Activated B cell treated with CpG ODN at 0.5 μM for 24 hours (primary cell): ENCODE measurements around the gene LARP4B. TPM values are rescaled to one million over a fixed set of nuclear protein-coding genes. Genes with fewer than 3 reads are reported as not detected.

Experiments
- ATAC-seq: fragments of 200-7000 bp; cut with Tn5 transposase; one replicate; pipeline ENCODE4 v1.10.0; 2021; ENCODE audit warnings: low read depth, mild to moderate bottlenecking, moderate library complexity
- CTCF ChIA-PET: fragments of 350-600 bp; sonication (Branson Sonifier 250); formaldehyde crosslinking; loops from one replicate; lab custom pipeline; 2021; ENCODE audit warnings: antibody characterized with exemption; lab: Charles Lee
- POLR2A ChIA-PET: fragments of 350-600 bp; sonication (Branson Sonifier 250); formaldehyde crosslinking; loops from one replicate; lab custom pipeline; 2021; ENCODE audit warnings: antibody characterized with exemption; lab: Charles Lee
- DNase-seq: peaks from one replicate; pipeline ENCODE4 v3.0.0; 2022
- H3K27ac Mint-ChIP-seq: one replicate; pipeline ENCODE4 v1.8.0; 2020; ENCODE audit warnings: mixed read lengths
- H3K27me3 Mint-ChIP-seq: one replicate; pipeline ENCODE4 v1.8.0; 2021; ENCODE audit warnings: mixed read lengths
- H3K36me3 Mint-ChIP-seq: one replicate; pipeline ENCODE4 v1.8.0; 2021; ENCODE audit warnings: low read depth, mixed read lengths
- H3K4me1 Mint-ChIP-seq: one replicate; pipeline ENCODE4 v1.8.0; 2021; ENCODE audit warnings: mixed read lengths
- H3K4me3 Mint-ChIP-seq: one replicate; pipeline ENCODE4 v1.8.0; 2020; ENCODE audit warnings: mild to moderate bottlenecking, mixed read lengths
- H3K9me3 Mint-ChIP-seq: one replicate; pipeline ENCODE4 v1.8.0; 2020; ENCODE audit warnings: mixed read lengths
- intact Hi-C: fragments of 100-400 bp; cut with micrococcal nuclease; formaldehyde crosslinking; loops from one replicate; pipeline ENCODE4 v1.15.1; 2024
- total RNA-seq: library from RNA; stranded (reverse); gene quantifications from 2 replicates; pipeline ENCODE4 v1.2.3, GENCODE V29; 2022
- TF ChIP-seq, protein P1 (sequence below): fragments of 200-600 bp; IDR thresholded peaks from one replicate; pipeline ENCODE4 v1.8.0; 2022; ENCODE audit warnings: antibody characterized with exemption, mild to moderate bottlenecking

The LARP4B gene
- total RNA-seq, 1 donor from 2014 or later: 103 TPM

DNA sequence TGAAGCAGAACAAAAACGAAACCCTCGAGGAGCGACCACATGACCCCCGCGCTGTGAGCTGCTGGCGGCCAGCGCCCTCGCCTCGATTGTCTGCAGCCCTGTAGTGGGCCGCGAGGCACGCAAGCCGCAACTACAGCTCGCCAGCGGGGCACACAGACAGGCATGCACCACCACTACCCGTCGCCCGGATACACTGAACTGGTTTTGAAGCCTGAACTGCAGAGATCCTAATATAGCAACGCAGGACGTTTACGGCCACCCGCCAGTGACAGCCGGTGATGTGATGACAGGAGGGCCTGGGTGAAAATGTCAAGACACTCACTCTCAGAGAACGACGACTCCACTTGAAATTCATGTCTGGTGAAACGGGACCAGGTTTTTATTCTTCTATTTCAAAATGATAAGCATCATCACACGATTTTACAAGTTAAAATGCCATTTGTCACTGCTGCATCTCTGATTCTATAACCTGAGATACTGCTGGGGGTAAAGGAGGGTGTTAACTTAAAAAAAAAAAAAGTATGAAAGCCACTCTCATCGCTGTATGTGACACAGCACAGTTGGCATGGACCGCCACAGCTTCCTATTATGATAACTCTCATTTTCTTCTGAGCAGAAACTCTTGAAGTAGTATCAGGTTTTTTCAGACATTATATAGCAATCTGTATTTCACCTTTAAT lies 121.7 kb downstream of the LARP4B start:
- Mint-ChIP-seq H3K9me3 (no peaks in the 10 kb centered on the region), H3K4me1 (peaks cover 2% of the 10 kb centered on the region), H3K4me3 (no peak overlapping the region), H3K27ac (no peak overlapping the region), H3K27me3 (no peaks in the 10 kb centered on the region), H3K36me3 (peaks cover 75% of the 10 kb centered on the region)
- ATAC-seq (no peak), DNase-seq (no peak)
- TF ChIP-seq, protein P1, sequence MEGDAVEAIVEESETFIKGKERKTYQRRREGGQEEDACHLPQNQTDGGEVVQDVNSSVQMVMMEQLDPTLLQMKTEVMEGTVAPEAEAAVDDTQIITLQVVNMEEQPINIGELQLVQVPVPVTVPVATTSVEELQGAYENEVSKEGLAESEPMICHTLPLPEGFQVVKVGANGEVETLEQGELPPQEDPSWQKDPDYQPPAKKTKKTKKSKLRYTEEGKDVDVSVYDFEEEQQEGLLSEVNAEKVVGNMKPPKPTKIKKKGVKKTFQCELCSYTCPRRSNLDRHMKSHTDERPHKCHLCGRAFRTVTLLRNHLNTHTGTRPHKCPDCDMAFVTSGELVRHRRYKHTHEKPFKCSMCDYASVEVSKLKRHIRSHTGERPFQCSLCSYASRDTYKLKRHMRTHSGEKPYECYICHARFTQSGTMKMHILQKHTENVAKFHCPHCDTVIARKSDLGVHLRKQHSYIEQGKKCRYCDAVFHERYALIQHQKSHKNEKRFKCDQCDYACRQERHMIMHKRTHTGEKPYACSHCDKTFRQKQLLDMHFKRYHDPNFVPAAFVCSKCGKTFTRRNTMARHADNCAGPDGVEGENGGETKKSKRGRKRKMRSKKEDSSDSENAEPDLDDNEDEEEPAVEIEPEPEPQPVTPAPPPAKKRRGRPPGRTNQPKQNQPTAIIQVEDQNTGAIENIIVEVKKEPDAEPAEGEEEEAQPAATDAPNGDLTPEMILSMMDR: no peak
- ChIA-PET POLR2A (no interaction called here), CTCF (no interaction called here)
- intact Hi-C loops: loop anchor here (10.0 kb wide), 1 partner anchor 295 kb away; no protein-coding TSS in a partner anchor

DNA sequence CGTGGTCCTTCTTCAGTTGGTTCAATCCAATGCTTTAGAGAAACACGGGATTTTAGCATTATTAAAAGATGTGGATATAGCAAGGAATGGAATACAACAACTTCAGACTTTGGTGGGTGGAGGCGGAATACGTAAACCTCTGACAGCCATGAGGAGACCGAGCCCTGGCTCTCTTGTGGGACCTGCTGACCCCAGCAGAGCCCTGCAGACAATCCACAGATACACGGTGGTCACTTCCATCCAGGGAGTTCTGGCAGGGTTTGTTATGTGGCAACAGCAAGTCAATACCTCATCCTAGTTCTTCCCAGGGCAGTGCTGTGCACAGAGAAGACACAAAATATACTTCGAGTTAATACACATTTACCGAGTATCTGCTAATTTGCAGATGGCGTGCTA lies 123.5 kb downstream of the LARP4B start:
- ATAC-seq: no peak
- TF ChIP-seq, protein P1: no peak
- H3K27ac Mint-ChIP-seq: no peak overlapping the region
- ChIA-PET CTCF (no interaction called here), POLR2A (no interaction called here)
- peaks cover 61% of the 10 kb centered on the region for H3K36me3 Mint-ChIP-seq
- H3K9me3 Mint-ChIP-seq: no peaks in the 10 kb centered on the region
- intact Hi-C loops: no loop called here
- DNase-seq: no peak
- no peak overlapping the region for H3K4me3 Mint-ChIP-seq
- H3K4me1 Mint-ChIP-seq: peaks cover 12% of the 10 kb centered on the region
- no peaks in the 10 kb centered on the region for H3K27me3 Mint-ChIP-seq

DNA sequence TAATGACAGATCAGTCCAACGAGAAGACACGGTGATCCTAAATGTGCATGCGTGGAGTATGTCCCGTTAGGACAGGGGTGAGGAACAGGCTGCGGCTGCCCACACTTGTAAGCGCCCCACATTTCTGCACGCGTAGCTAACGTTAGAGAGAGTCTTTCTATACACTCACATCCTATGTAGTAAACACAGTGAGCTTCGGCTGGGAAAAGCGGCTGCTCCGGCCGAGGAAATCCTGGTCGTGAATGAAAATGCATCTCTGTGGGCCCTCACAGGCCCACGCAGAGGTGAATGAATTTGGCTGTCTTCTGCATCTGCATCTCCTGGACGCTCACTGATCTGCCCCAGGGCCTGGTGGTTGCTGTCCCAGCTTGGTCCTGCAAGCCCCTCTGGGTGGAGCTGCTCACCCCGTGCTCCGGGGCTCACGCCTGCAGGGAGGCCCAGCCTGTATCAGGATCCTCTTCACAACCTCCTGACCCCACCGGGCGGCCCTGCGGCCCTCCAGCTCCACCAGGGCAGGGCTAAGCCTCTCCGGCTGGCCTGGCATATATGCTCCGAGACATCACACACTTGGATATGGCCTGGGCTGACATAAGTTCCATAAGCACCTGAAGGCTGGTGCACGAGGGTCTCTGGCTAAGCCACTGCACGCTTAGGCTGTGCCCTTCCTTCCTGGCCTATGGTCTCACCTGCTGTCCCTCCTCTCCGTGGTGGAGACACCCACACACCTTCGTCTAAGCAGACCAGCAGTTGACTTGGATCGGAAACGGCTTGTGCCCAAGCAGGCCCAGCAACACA lies 124.1 kb downstream of the LARP4B start:
- peaks cover 12% of the 10 kb centered on the region for H3K4me1 Mint-ChIP-seq
- no peak overlapping the region for H3K27ac Mint-ChIP-seq
- ChIA-PET POLR2A (no interaction called here), CTCF (no interaction called here)
- H3K36me3 Mint-ChIP-seq: peaks cover 60% of the 10 kb centered on the region
- intact Hi-C loops: no loop called here
- ATAC-seq: no peak
- H3K4me3 Mint-ChIP-seq: no peak overlapping the region
- DNase-seq: no peak
- no peaks in the 10 kb centered on the region for H3K27me3 Mint-ChIP-seq
- no peaks in the 10 kb centered on the region for H3K9me3 Mint-ChIP-seq
- TF ChIP-seq, protein P1: no peak

DNA sequence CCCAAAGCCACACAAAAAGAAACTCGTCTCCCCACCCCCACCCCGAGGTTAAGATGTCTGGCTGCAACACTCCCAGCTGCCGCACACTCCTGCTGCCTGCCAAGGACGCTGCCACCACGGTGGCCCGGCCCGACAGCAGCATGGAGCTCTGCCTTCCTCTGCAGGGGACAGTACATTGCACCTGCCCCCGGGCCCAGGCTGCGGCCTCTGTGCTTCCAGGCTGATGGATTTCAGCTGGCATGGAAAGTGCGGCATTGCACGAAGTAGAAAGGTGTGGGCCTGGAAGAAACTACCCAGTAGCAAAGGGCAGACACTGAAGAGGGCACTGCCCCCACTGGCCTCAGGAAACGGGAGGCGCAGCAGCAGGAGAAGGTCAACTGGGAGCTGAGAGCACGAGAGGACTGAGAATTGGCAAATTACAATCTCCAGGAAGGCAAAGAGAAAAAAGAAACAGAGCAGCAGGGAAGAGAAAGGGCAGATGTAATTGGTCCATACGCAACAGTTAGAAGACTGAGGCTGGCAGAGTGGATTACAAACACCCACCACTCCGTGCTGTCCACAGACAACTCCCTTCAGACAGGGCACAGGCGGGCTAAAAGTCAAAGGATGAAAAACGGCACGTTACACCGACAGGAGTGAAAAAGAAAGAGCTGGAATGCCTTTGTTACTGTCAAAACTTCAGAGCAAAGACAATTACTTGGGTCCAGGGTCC lies 124.9 kb downstream of the LARP4B start:
- no peak for DNase-seq
- no peak for ATAC-seq
- no peak overlapping the region for H3K27ac Mint-ChIP-seq
- H3K4me1 Mint-ChIP-seq: peaks cover 12% of the 10 kb centered on the region
- peaks cover 53% of the 10 kb centered on the region for H3K36me3 Mint-ChIP-seq
- ChIA-PET POLR2A (no interaction called here), CTCF (no interaction called here)
- no peak overlapping the region for H3K4me3 Mint-ChIP-seq
- intact Hi-C loops: no loop called here
- TF ChIP-seq, protein P1: no peak
- no peaks in the 10 kb centered on the region for H3K27me3 Mint-ChIP-seq
- no peaks in the 10 kb centered on the region for H3K9me3 Mint-ChIP-seq
